ENCODE data around the gene BLID. TPM values are rescaled to one million over a fixed set of nuclear protein-coding genes. Genes with fewer than 3 reads are reported as not detected.

BLID gene
- total and polyA plus RNA-seq, 12 donors = 0.70 TPM; not detected in 11

- H3K36me3 ChIP-seq = peaks cover 0 to 14% (median 0%) of the 10 kb centered on the region in 9 donors
- intact Hi-C loops (cut with DNase I) = loop anchor here in 1 of 10 donors (5.0 kb wide), 1 partner anchor 63 kb away; no protein-coding TSS in a partner anchor
- WGBS, 2 donors = 14 to 22% methylated on average over 1 of the region's 1 CpG
- H3K27me3 ChIP-seq = no peaks in the 10 kb centered on the region
- H3K9me3 ChIP-seq = no peaks in the 10 kb centered on the region
- peak overlapping the region in 8 of 10 donors; percentile 11 to 80 (median 55) for H3K27ac ChIP-seq
- no peak for TF ChIP-seq CTCF (IDR thresholded peaks at IDR 0.05)
- peaks cover 0 to 41% (median 11%) of the 10 kb centered on the region in 9 donors for H3K4me1 ChIP-seq
- peak in 7 of 8 donors; percentile 67 to 95 (median 87) for ATAC-seq
- DNase-seq = no peak
- no peak overlapping the region for H3K4me3 ChIP-seq
These were observed 30.8 kb downstream of the BLID start for GRCh38 chr11:122085264-122085663.

- no peak for TF ChIP-seq CTCF (IDR thresholded peaks at IDR 0.05)
- 86 to 92% methylated on average over 2 of the region's 2 CpGs for WGBS, 2 donors
- ATAC-seq (no peak), DNase-seq (no peak)
- intact Hi-C loops (cut with DNase I) = no loop called here
- Histone ChIP-seq H3K27me3 (no peaks in the 10 kb centered on the region), H3K4me3 (no peak overlapping the region), H3K9me3 (no peaks in the 10 kb centered on the region), H3K4me1 (peaks cover 0 to 29% (median 8%) of the 10 kb centered on the region in 9 donors), H3K36me3 (no peaks in the 10 kb centered on the region), H3K27ac (no peak overlapping the region)
These were observed 33.8 kb downstream of the BLID start for GRCh38 chr11:122082205-122082604.

- Histone ChIP-seq H3K27me3 (no peaks in the 10 kb centered on the region), H3K27ac (no peak overlapping the region), H3K9me3 (no peaks in the 10 kb centered on the region), H3K4me3 (no peak overlapping the region), H3K4me1 (peaks cover 0 to 27% (median 6%) of the 10 kb centered on the region in 9 donors), H3K36me3 (no peaks in the 10 kb centered on the region)
- ATAC-seq (no peak), DNase-seq (no peak)
- no peak for TF ChIP-seq CTCF (IDR thresholded peaks at IDR 0.05)
- intact Hi-C loops (cut with DNase I) = no loop called here
These were observed 34.9 kb downstream of the BLID start for GRCh38 chr11:122081073-122081472.

- Histone ChIP-seq H3K4me3 (no peak overlapping the region), H3K9me3 (no peaks in the 10 kb centered on the region), H3K27ac (no peak overlapping the region), H3K4me1 (peaks cover 0 to 18% (median 5%) of the 10 kb centered on the region in 9 donors), H3K36me3 (no peaks in the 10 kb centered on the region), H3K27me3 (no peaks in the 10 kb centered on the region)
- TF ChIP-seq CTCF (IDR thresholded peaks at IDR 0.05) = no peak
- WGBS, 2 donors = 73 to 75% methylated on average over 1 of the region's 1 CpG
- DNase-seq (no peak), ATAC-seq (peak in 2 of 8 donors; percentile 66 to 81)
- intact Hi-C loops (cut with DNase I) = no loop called here
These were observed 38.6 kb downstream of the BLID start for GRCh38 chr11:122077459-122077858.
